GM20000 (cell line): ENCODE measurements around the gene ZNF608.

Experiments
- DNase-seq: peaks from one replicate; pipeline ENCODE4 v3.0.0; 2012; ENCODE audit warnings: low spot score
- CTCF ChIP-seq: IDR thresholded peaks from 2 replicates; pipeline ENCODE4 v1.5.1; 2012; ENCODE audit warnings: mild to moderate bottlenecking, control low read depth; ENCODE audit errors: extremely low read depth, missing control alignments

Gene ZNF608, protein sequence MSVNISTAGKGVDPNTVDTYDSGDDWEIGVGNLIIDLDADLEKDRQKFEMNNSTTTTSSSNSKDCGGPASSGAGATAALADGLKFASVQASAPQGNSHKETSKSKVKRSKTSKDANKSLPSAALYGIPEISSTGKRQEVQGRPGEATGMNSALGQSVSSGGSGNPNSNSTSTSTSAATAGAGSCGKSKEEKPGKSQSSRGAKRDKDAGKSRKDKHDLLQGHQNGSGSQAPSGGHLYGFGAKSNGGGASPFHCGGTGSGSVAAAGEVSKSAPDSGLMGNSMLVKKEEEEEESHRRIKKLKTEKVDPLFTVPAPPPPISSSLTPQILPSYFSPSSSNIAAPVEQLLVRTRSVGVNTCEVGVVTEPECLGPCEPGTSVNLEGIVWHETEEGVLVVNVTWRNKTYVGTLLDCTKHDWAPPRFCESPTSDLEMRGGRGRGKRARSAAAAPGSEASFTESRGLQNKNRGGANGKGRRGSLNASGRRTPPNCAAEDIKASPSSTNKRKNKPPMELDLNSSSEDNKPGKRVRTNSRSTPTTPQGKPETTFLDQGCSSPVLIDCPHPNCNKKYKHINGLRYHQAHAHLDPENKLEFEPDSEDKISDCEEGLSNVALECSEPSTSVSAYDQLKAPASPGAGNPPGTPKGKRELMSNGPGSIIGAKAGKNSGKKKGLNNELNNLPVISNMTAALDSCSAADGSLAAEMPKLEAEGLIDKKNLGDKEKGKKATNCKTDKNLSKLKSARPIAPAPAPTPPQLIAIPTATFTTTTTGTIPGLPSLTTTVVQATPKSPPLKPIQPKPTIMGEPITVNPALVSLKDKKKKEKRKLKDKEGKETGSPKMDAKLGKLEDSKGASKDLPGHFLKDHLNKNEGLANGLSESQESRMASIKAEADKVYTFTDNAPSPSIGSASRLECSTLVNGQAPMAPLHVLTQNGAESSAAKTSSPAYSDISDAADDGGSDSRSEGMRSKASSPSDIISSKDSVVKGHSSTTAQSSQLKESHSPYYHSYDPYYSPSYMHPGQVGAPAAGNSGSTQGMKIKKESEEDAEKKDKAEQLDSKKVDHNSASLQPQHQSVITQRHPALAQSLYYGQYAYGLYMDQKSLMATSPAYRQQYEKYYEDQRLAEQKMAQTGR (N-terminal part only)

DNA sequence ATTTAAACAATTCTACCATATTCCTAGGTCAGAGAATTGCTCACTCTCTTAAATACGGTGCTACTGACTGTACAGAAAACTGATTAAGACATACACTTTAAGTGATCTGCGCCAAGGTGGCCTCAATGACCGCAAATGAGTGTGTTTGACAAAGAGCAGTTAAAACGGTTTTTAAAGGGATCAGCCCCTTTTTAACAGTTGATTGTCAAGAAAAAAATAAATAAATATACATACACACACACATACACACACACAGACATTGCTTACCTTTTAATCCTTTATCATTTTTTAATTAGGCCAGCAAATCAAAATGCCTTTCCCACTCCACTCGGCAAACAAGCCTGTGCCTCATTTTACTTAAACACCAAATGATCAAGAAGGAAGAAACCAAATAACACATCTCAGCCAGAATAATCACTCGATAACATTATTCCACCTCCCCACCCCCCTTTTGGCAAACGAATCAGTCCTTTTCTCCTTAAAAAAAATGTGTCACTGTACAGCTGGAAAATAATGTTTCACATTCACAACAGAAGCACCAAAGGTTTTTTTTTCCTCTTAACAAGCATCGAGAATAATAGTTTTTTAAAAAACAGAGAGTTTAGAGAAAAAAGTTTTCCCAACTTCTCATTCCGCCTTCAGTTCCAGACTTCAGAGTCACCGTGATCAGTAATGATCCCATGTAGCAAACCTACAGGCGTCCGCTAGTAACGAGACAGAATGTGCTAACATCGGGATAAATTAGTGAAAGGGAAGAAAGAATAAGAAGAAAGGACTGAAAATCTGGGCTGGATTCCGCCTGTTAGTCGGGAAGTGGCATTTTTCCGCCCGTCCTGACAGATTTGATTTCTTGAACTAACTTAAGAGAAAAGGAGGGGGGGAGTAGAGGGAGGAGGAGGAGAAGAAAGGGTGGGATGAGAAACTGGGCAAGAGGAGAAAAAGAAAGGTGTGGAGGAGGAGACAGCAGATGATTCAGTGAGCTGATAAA lies at the start of gene ZNF608:
TSS of gene ZNF608 (minus strand) at position 712 of the 988 bp plus-strand sequence. CDS start 1,650 bp downstream, outside the sequence.
- TF ChIP-seq CTCF: no peak
- DNase-seq: no peak

GRCh38 chr5:124795829-124796228 lies 49.4 kb upstream of the ZNF608 start:
- DNase-seq: no peak
- TF ChIP-seq CTCF: no peak

GRCh38 chr5:124790895-124791732 lies 44.7 kb upstream of the ZNF608 start:
- no peak for DNase-seq
- TF ChIP-seq CTCF: no peak

GRCh38 chr5:124790301-124790894 lies 44.0 kb upstream of the ZNF608 start:
- DNase-seq: no peak
- TF ChIP-seq CTCF: no peak

GRCh38 chr5:124789104-124789605 lies 42.7 kb upstream of the ZNF608 start:
- no peak for DNase-seq
- no peak for TF ChIP-seq CTCF
